Activated T-helper 1 cell treated with anti-CD3 and anti-CD28 coated beads, Interleukin-12 subunit alpha, Interleukin-12 subunit beta, Interleukin-2, Interleukin-4 antibody, amounts not matched to agents 30 ng/mL and 10 ng/mL and 1 ng/mL, durations not matched to agents 14 hours and 24 hours and 36 hours (primary cell): ENCODE measurements around the gene SPHK2. TPM values are rescaled to one million over a fixed set of nuclear protein-coding genes. Genes with fewer than 3 reads are reported as not detected.
"Not testable (repeated sequence)": the region's sequence is repeated elsewhere in the genome, so short reads cannot be mapped to it uniquely, and the experiment has no call there.

Experiments
- DNase-seq: peaks from one replicate; pipeline ENCODE4 v3.0.0; 2021; ENCODE audit warnings: low spot score
- H3K27ac Mint-ChIP-seq: one replicate; pipeline ENCODE4 v1.8.0; 2021; ENCODE audit warnings: mild to moderate bottlenecking, mixed read lengths
- H3K27me3 Mint-ChIP-seq: one replicate; pipeline ENCODE4 v1.8.0; 2022; ENCODE audit warnings: mild to moderate bottlenecking, moderate library complexity, mixed read lengths; ENCODE audit not compliant: insufficient read depth
- H3K36me3 Mint-ChIP-seq: one replicate; pipeline ENCODE4 v1.8.0; 2021; ENCODE audit warnings: low read depth, mixed read lengths
- H3K4me1 Mint-ChIP-seq: one replicate; pipeline ENCODE4 v1.8.0; 2021; ENCODE audit warnings: low read depth, mixed read lengths
- H3K4me3 Mint-ChIP-seq: one replicate; pipeline ENCODE4 v1.8.0; 2021; ENCODE audit warnings: mild to moderate bottlenecking, moderate library complexity, mixed read lengths
- H3K9me3 Mint-ChIP-seq: one replicate; pipeline ENCODE4 v1.8.0; 2021; ENCODE audit warnings: mixed read lengths
- intact Hi-C: fragments of 100-400 bp; cut with micrococcal nuclease; formaldehyde crosslinking; loops from one replicate; pipeline ENCODE4 v1.15.1; 2024
- total RNA-seq: library from RNA; stranded (reverse); gene quantifications from 2 replicates; pipeline ENCODE4 v1.2.3, GENCODE V29; 2022

The SPHK2 gene
- 40.8 and 44.1 TPM in 2 replicates for total RNA-seq

- DNase-seq = peak; percentile 94
- Mint-ChIP-seq H3K36me3 (peaks cover 59% of the 10 kb centered on the region), H3K4me1 (peaks cover 50% of the 10 kb centered on the region), H3K9me3 (no peaks in the 10 kb centered on the region), H3K27ac (peak within 1 kb of the TSS; percentile 100), H3K27me3 (no peaks in the 10 kb centered on the region), H3K4me3 (peak within 1 kb of the TSS; percentile 99)
- intact Hi-C loops = loop anchor here (1.0 kb wide), 6 partner anchors 18 to 256 kb away; partner anchors contain the start of genes CYTH2, DBP, GRWD1 and TMEM143
Observed at GRCh38 chr19:48618916-48619691, at the start of gene SPHK2, which contains the start of gene RPL18. SPHK2 (plus strand) TSS chr19:48619506; CDS start chr19:48620515, 1,009 bp downstream. RPL18 (minus strand) TSS chr19:48619178; CDS start chr19:48619143, 35 bp downstream.

DNA sequence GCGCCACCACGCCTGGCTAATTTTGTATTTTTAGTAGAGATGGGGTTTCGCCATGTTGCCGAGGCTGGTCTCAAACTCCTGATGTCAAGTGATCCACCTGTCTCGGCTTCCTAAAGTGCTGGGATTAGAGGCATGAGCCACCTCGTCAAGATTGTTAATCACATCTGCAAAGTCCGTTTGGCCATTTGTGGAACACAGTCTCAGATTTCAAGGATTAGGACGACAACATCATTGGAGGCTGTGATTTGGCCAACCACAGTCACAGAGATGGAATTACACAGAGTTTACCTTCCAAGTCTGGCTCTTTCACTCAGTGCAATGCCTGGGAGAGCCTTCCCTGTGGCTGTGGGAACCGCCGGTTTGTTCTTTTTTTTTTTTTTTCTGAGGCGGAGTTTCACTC lies 49.5 kb upstream of the SPHK2 start:
- Mint-ChIP-seq H3K4me3 (no peak overlapping the region), H3K27me3 (peaks cover 3% of the 10 kb centered on the region), H3K9me3 (no peaks in the 10 kb centered on the region), H3K27ac (no peak overlapping the region), H3K4me1 (no peaks in the 10 kb centered on the region), H3K36me3 (no peaks in the 10 kb centered on the region)
- DNase-seq = no peak
- intact Hi-C loops = no loop called here

- H3K9me3 Mint-ChIP-seq = no peaks in the 10 kb centered on the region
- H3K27me3 Mint-ChIP-seq = peaks cover 3% of the 10 kb centered on the region
- H3K27ac Mint-ChIP-seq = no peak overlapping the region
- intact Hi-C loops = no loop called here
- no peaks in the 10 kb centered on the region for H3K4me1 Mint-ChIP-seq
- no peak for DNase-seq
- no peaks in the 10 kb centered on the region for H3K36me3 Mint-ChIP-seq
- H3K4me3 Mint-ChIP-seq = no peak overlapping the region
Observed at GRCh38 chr19:48571378-48572162, 47.7 kb upstream of the SPHK2 start.

GRCh38 chr19:48573163-48573505 lies 46.2 kb upstream of the SPHK2 start:
- Mint-ChIP-seq H3K27me3 (peaks cover 2% of the 10 kb centered on the region), H3K36me3 (no peaks in the 10 kb centered on the region), H3K27ac (no peak overlapping the region), H3K4me1 (no peaks in the 10 kb centered on the region), H3K4me3 (no peak overlapping the region), H3K9me3 (no peaks in the 10 kb centered on the region)
- intact Hi-C loops = no loop called here
- no peak for DNase-seq

DNA sequence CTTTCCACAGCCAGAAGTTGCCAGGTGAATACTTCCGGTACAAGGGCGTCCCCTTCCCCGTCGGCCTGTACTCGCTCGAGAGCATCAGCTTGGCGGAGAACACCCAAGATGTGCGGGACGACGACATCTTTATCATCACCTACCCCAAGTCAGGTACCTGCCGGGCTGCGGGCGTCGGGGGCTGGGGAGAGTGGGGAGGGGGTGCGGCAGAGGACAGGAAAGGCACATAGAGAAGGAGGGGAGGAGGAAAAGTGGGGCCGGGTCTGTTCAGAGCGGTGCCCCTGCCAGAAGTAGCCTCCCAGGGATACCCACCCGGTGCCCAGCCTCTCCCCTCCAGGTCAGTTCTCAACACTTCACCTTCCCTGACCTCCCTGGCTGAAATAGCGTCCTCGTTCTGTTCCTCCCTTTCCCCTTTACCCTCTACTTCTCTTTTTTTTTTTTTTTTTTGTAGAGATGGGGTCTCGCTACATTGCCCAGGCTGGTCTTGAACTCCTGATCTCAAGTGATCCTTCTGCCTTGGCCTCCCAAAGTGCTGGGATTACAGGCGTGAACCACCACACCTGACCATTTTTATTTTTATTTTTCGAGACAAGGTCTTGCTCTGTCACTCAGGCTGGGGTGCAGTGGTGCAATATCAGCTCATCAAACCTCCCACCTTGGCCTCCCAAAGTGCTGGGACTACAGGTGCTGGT lies 43.2 kb upstream of the SPHK2 start:
- H3K4me1 Mint-ChIP-seq = no peaks in the 10 kb centered on the region
- no peaks in the 10 kb centered on the region for H3K36me3 Mint-ChIP-seq
- H3K27me3 Mint-ChIP-seq = peaks cover 2% of the 10 kb centered on the region
- no peaks in the 10 kb centered on the region for H3K9me3 Mint-ChIP-seq
- H3K27ac Mint-ChIP-seq = no peak overlapping the region
- no peak overlapping the region for H3K4me3 Mint-ChIP-seq
- intact Hi-C loops = no loop called here
- DNase-seq = no peak

DNA sequence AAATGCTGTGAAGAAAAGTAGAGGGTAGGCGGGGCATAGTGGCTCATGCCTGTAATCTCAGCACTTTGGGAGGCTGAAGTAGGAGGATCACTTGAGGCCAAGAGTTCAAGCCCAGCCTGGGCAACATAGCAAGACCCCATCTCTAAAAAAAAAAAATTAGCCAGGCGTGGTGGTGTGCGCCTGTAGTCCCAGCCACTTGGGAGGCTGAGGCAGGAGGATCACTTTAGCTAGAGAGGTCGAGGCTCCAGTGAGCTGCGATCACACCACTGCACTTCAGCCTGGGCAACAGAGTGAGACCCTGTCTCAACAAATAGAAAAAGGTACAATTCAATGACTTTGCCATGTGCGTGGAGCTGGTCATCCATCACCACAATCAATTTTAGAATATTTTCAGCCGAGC lies 41.4 kb upstream of the SPHK2 start:
- H3K4me3 Mint-ChIP-seq, H3K9me3 Mint-ChIP-seq, H3K27ac Mint-ChIP-seq, H3K4me1 Mint-ChIP-seq, DNase-seq, intact Hi-C loops, H3K27me3 Mint-ChIP-seq, H3K36me3 Mint-ChIP-seq: not testable (repeated sequence)

GRCh38 chr19:48578891-48579290 lies 40.4 kb upstream of the SPHK2 start:
- DNase-seq = no peak
- H3K4me1 Mint-ChIP-seq = no peaks in the 10 kb centered on the region
- no peaks in the 10 kb centered on the region for H3K27me3 Mint-ChIP-seq
- H3K36me3 Mint-ChIP-seq = no peaks in the 10 kb centered on the region
- intact Hi-C loops = no loop called here
- H3K4me3 Mint-ChIP-seq = no peak overlapping the region
- H3K9me3 Mint-ChIP-seq = no peaks in the 10 kb centered on the region
- H3K27ac Mint-ChIP-seq = no peak overlapping the region

DNA sequence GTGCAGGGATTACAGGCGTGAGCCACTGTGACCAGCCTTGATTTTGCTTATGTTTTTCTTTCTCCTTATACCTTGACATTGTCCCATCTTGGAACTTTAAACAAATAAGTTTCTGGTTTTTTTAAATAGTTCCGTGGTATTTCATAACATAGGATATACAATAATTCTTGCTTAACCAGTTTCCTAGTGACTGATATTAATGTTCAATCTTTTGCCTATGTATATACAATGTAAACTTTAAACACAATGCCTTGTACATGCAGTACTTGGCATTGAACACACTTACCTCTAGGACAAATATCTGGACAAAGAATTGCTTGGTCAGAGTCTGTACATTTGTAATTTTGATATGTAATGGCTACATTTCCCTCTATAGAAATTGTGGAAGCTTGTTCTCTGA lies 37.1 kb upstream of the SPHK2 start:
- H3K27me3 Mint-ChIP-seq = no peaks in the 10 kb centered on the region
- peaks cover 6% of the 10 kb centered on the region for H3K4me1 Mint-ChIP-seq
- H3K4me3 Mint-ChIP-seq = no peak overlapping the region
- H3K36me3 Mint-ChIP-seq = peaks cover 1% of the 10 kb centered on the region
- intact Hi-C loops = no loop called here
- DNase-seq = no peak
- no peaks in the 10 kb centered on the region for H3K9me3 Mint-ChIP-seq
- no peak overlapping the region for H3K27ac Mint-ChIP-seq

DNA sequence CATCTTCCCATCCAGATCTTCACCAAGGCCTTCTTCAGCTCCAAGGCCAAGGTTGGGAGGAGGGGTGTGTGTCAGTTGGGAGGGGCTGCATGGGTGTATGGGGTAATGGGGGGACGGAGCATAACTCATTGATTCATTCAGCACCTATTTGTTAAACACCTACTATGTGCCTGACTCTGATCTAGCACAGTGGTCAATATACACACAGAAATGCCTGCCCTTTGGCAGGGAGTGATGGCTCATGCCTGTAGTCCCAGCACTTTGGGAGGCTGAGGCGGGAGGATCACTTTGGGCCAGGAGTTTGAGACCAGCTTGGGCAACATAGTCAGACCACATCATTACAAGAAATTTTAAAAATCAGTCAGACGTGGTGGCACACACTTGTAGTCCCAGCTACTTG lies 31.9 kb upstream of the SPHK2 start:
- H3K9me3 Mint-ChIP-seq = no peaks in the 10 kb centered on the region
- DNase-seq = no peak
- peaks cover 16% of the 10 kb centered on the region for H3K4me1 Mint-ChIP-seq
- intact Hi-C loops = no loop called here
- peaks cover 1% of the 10 kb centered on the region for H3K36me3 Mint-ChIP-seq
- no peak overlapping the region for H3K4me3 Mint-ChIP-seq
- no peak overlapping the region for H3K27ac Mint-ChIP-seq
- H3K27me3 Mint-ChIP-seq = no peaks in the 10 kb centered on the region

- Mint-ChIP-seq H3K27ac (peak overlapping the region; percentile 60), H3K27me3 (no peaks in the 10 kb centered on the region), H3K36me3 (peaks cover 1% of the 10 kb centered on the region), H3K9me3 (no peaks in the 10 kb centered on the region), H3K4me1 (peaks cover 16% of the 10 kb centered on the region), H3K4me3 (peak overlapping the region; percentile 63)
- DNase-seq = peak; percentile 81
- intact Hi-C loops = loop anchor here (1.0 to 2.0 kb wide), 3 partner anchors 30 to 198 kb away; partner anchors contain the start of genes KDELR1, RPL18 and SPHK2
Observed at GRCh38 chr19:48588670-48589401, 30.5 kb upstream of the SPHK2 start.

- Mint-ChIP-seq H3K27me3 (no peaks in the 10 kb centered on the region), H3K4me3 (no peak overlapping the region), H3K9me3 (no peaks in the 10 kb centered on the region), H3K27ac (no peak overlapping the region), H3K4me1 (peaks cover 10% of the 10 kb centered on the region), H3K36me3 (no peaks in the 10 kb centered on the region)
- intact Hi-C loops = no loop called here
- no peak for DNase-seq
Observed at GRCh38 chr19:48591021-48591420, 28.3 kb upstream of the SPHK2 start.

DNA sequence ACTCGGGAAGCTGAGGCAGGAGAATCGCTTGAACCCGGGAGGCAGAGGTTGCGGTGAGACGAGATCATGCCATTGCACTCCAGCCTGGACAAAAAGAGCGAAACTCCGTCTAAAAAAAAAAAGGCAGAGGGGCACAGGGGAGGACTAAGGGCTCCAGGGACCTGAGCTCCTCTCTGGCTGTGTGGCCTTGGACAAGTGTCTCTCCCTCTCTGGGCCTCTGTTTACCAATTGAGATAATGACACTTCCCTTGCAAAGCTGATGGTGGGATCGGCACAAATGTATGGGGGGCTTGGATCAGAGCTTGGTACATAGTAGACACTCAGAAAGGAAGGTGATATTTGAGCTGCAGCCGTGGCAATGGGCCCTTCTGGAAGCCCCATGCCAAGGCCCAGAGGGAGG lies 24.1 kb upstream of the SPHK2 start:
- no peaks in the 10 kb centered on the region for H3K4me1 Mint-ChIP-seq
- intact Hi-C loops = no loop called here
- peak overlapping the region; percentile 69 for H3K27ac Mint-ChIP-seq
- no peak for DNase-seq
- H3K4me3 Mint-ChIP-seq = peak overlapping the region; percentile 48
- no peaks in the 10 kb centered on the region for H3K27me3 Mint-ChIP-seq
- H3K9me3 Mint-ChIP-seq = no peaks in the 10 kb centered on the region
- H3K36me3 Mint-ChIP-seq = no peaks in the 10 kb centered on the region
